Smooth muscle cell (in vitro differentiated cells): ENCODE data around the gene MKNK2. TPM values are rescaled to one million over a fixed set of nuclear protein-coding genes. Genes with fewer than 3 reads are reported as not detected.
A peak's percentile ranks its signal among the peaks of the same experiment; 100 is the strongest.

Experiments
- DNase-seq: peaks from one replicate; lab custom pipeline; 2025; ENCODE audit not compliant: unreplicated experiment; lab: John Stamatoyannopoulos, UW
- H2AFZ ChIP-seq: fragments of 200-600 bp; sonication (generic); 2 replicates; pipeline ENCODE4 v1.6.0; 2016; ENCODE audit warnings: antibody characterized with exemption, low read depth, mild to moderate bottlenecking
- H3F3A ChIP-seq: fragments of 200-600 bp; sonication (generic); 2 replicates; pipeline ENCODE4 v1.6.0; 2017; ENCODE audit warnings: antibody characterized with exemption, low read depth
- H3K27ac ChIP-seq: fragments of 200-600 bp; sonication (generic); 2 replicates; pipeline ENCODE4 v1.5.1; 2016; ENCODE audit warnings: low read depth, mild to moderate bottlenecking
- H3K27me3 ChIP-seq: fragments of 200-600 bp; sonication (generic); 2 replicates; pipeline ENCODE4 v1.6.1; 2016; ENCODE audit warnings: low read depth, mild to moderate bottlenecking
- H3K36me3 ChIP-seq: fragments of 200-600 bp; sonication (generic); 2 replicates; pipeline ENCODE4 v1.5.1; 2016; ENCODE audit warnings: low read depth
- H3K4me1 ChIP-seq: fragments of 200-600 bp; sonication (generic); 2 replicates; pipeline ENCODE4 v1.5.1; 2016; ENCODE audit warnings: low read depth
- H3K4me2 ChIP-seq: fragments of 200-600 bp; sonication (generic); 2 replicates; pipeline ENCODE4 v1.6.0; 2016; ENCODE audit warnings: mild to moderate bottlenecking
- H3K4me3 ChIP-seq: fragments of 200-600 bp; sonication (generic); 2 replicates; pipeline ENCODE4 v1.5.1; 2016; ENCODE audit warnings: mild to moderate bottlenecking
- H3K79me2 ChIP-seq: fragments of 200-600 bp; sonication (generic); 2 replicates; pipeline ENCODE4 v1.6.0; 2016; ENCODE audit warnings: low read depth, mild to moderate bottlenecking
- H3K9ac ChIP-seq: fragments of 200-600 bp; sonication (generic); 2 replicates; pipeline ENCODE4 v1.6.0; 2016; ENCODE audit warnings: low read depth
- H3K9me3 ChIP-seq: fragments of 200-600 bp; sonication (generic); replicated peaks from 2 replicates; pipeline ENCODE4 v1.5.1; 2016; ENCODE audit warnings: low read depth
- H4K20me1 ChIP-seq: fragments of 200-600 bp; sonication (generic); 2 replicates; pipeline ENCODE4 v1.6.0; 2016; ENCODE audit warnings: low read depth
- CTCF ChIP-seq: fragments of 200-600 bp; sonication (generic); IDR thresholded peaks from 2 replicates; pipeline ENCODE4 v1.5.1; 2017; ENCODE audit warnings: borderline replicate concordance, mild to moderate bottlenecking, antibody characterized with exemption; ENCODE audit not compliant: insufficient read depth, poor library complexity, severe bottlenecking
- WGBS: methylation state at CpG from one replicate; pipeline ENCODE4 v1.1.7; 2016; ENCODE audit warnings: low lambda C conversion rate; 5-methylcytosine and 5-hydroxymethylcytosine counted together
- polyA plus RNA-seq: library from polyadenylated mRNA; unstranded; fragments of >200 nt; fragmentation: Nextera tagmentation; extraction: Ambion mirVana; gene quantifications from 2 replicates; pipeline ENCODE4 v1.2.1, GENCODE V29; 2016
- total RNA-seq: library from RNA; depleted of rRNA; stranded (reverse); fragments of >200 nt; gene quantifications from 2 replicates; pipeline ENCODE4 v1.2.3, GENCODE V29; 2014

Gene MKNK2
- total and polyA plus RNA-seq, 2 experiments from 2014 or later, result 43.6 to 44.7 TPM

GRCh38 chr19:2063824-2064223 is 12.8 kb upstream of the MKNK2 start:
- WGBS, result 94% methylated on average over 8 of the region's 8 CpGs
- H3K36me3 ChIP-seq, result no peaks in the 10 kb centered on the region

GRCh38 chr19:2062770-2063169 is 11.7 kb upstream of the MKNK2 start:
- no peaks in the 10 kb centered on the region for H4K20me1 ChIP-seq
- WGBS, result 90% methylated on average over 9 of the region's 9 CpGs
- no peaks in the 10 kb centered on the region for H3K9me3 ChIP-seq
- no peak overlapping the region for H3K4me3 ChIP-seq
- H3K79me2 ChIP-seq, result no peaks in the 10 kb centered on the region
- H2AFZ ChIP-seq, result no peak overlapping the region
- no peak overlapping the region for H3K4me2 ChIP-seq
- no peak for TF ChIP-seq CTCF
- H3K4me1 ChIP-seq, result peaks cover 23% of the 10 kb centered on the region
- H3K27ac ChIP-seq, result no peak overlapping the region
- no peaks in the 10 kb centered on the region for H3K27me3 ChIP-seq
- H3F3A ChIP-seq, result peaks cover 8% of the 10 kb centered on the region
- H3K36me3 ChIP-seq, result no peaks in the 10 kb centered on the region
- no peak for DNase-seq
- H3K9ac ChIP-seq, result no peak overlapping the region

More at GRCh38 chr19:2063824-2064223, 12.8 kb upstream of the MKNK2 start:
- no peaks in the 10 kb centered on the region for H4K20me1 ChIP-seq
- DNase-seq, result no peak
- H3K27me3 ChIP-seq, result no peaks in the 10 kb centered on the region
- H3K79me2 ChIP-seq, result no peaks in the 10 kb centered on the region
- no peaks in the 10 kb centered on the region for H3K9me3 ChIP-seq
- peaks cover 18% of the 10 kb centered on the region for H3K4me1 ChIP-seq
- no peak overlapping the region for H3K9ac ChIP-seq
- peaks cover 8% of the 10 kb centered on the region for H3F3A ChIP-seq
- H3K4me2 ChIP-seq, result no peak overlapping the region
- no peak overlapping the region for H3K27ac ChIP-seq
- no peak for TF ChIP-seq CTCF
- H2AFZ ChIP-seq, result no peak overlapping the region
- H3K4me3 ChIP-seq, result no peak overlapping the region

GRCh38 chr19:2062389-2062729 is 11.3 kb upstream of the MKNK2 start:
- no peaks in the 10 kb centered on the region for H4K20me1 ChIP-seq
- TF ChIP-seq CTCF, result no peak
- no peak overlapping the region for H3K9ac ChIP-seq
- WGBS, result 81% methylated on average over 10 of the region's 10 CpGs
- peak overlapping the region; percentile 89 for H3K4me2 ChIP-seq
- H3K4me1 ChIP-seq, result peaks cover 23% of the 10 kb centered on the region
- no peaks in the 10 kb centered on the region for H3K27me3 ChIP-seq
- H3K27ac ChIP-seq, result no peak overlapping the region
- no peaks in the 10 kb centered on the region for H3K79me2 ChIP-seq
- H3K36me3 ChIP-seq, result no peaks in the 10 kb centered on the region
- H2AFZ ChIP-seq, result no peak overlapping the region
- peaks cover 8% of the 10 kb centered on the region for H3F3A ChIP-seq
- DNase-seq, result no peak
- H3K9me3 ChIP-seq, result no peaks in the 10 kb centered on the region
- H3K4me3 ChIP-seq, result peak overlapping the region; percentile 72
